Hepatocyte (in vitro differentiated cells): ENCODE results near the gene SRP19.

Source experiments
- EZH2 ChIP-seq: fragments of 200-600 bp; sonication (generic); IDR thresholded peaks from 2 replicates; pipeline ENCODE4 v1.6.1; 2016; ENCODE audit warnings: antibody characterized with exemption, mild to moderate bottlenecking, borderline replicate concordance
- TF ChIP-seq, protein P1 (sequence below): fragments of 200-600 bp; sonication (generic); IDR thresholded peaks from 2 replicates; pipeline ENCODE4 v1.5.1; 2016; ENCODE audit warnings: antibody characterized with exemption, mild to moderate bottlenecking; ENCODE audit not compliant: poor library complexity

DNA sequence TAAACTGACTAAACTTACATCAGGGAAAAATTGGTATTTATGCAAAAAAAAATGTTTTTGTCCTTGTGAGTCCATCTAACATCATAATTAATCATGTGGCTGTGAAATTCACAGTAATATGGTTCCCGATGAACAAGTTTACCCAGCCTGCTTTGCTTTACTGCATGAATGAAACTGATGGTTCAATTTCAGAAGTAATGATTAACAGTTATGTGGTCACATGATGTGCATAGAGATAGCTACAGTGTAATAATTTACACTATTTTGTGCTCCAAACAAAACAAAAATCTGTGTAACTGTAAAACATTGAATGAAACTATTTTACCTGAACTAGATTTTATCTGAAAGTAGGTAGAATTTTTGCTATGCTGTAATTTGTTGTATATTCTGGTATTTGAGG is 16.6 kb upstream of the SRP19 start:
- TF ChIP-seq, protein P1, sequence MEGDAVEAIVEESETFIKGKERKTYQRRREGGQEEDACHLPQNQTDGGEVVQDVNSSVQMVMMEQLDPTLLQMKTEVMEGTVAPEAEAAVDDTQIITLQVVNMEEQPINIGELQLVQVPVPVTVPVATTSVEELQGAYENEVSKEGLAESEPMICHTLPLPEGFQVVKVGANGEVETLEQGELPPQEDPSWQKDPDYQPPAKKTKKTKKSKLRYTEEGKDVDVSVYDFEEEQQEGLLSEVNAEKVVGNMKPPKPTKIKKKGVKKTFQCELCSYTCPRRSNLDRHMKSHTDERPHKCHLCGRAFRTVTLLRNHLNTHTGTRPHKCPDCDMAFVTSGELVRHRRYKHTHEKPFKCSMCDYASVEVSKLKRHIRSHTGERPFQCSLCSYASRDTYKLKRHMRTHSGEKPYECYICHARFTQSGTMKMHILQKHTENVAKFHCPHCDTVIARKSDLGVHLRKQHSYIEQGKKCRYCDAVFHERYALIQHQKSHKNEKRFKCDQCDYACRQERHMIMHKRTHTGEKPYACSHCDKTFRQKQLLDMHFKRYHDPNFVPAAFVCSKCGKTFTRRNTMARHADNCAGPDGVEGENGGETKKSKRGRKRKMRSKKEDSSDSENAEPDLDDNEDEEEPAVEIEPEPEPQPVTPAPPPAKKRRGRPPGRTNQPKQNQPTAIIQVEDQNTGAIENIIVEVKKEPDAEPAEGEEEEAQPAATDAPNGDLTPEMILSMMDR: no peak
- no peak for TF ChIP-seq EZH2
